ENCODE measurements around the gene APBA1.

- TF ChIP-seq POLR2A (IDR thresholded peaks at IDR 0.05; ENCODE audit: low read depth, low read length) (no peak), POLR2AphosphoS5 (IDR thresholded peaks at IDR 0.05; ENCODE audit: low read depth, low read length) (no peak), SPI1 (IDR thresholded peaks at IDR 0.05; ENCODE audit: low read depth, low read length) (no peak), TAF1 (IDR thresholded peaks at IDR 0.05; ENCODE audit: low read depth, low read length) (no peak), POU2F2 (IDR thresholded peaks at IDR 0.05; ENCODE audit: low read depth, low read length) (no peak)
Observed at GRCh38 chr9:69649566-69650250, 22.5 kb downstream of the APBA1 start.
